Measurements from ENCODE around the gene ATXN1. TPM values are rescaled to one million over a fixed set of nuclear protein-coding genes. Genes with fewer than 3 reads are reported as not detected.

The ATXN1 gene
- total and polyA plus RNA-seq, 2 of the 13 experiments (the other 11 are each of a cell fraction or from before 2014, with no cell fraction given): 20.7 to 39.5 TPM

GRCh38 chr6:16807956-16808355, 46.7 kb upstream of the ATXN1 start (continued):
- TF ChIP-seq TFE3 (CRISPR knock-in tag; IDR thresholded peaks at IDR 0.05): no peak
- TF ChIP-seq ZBTB8A (CRISPR knock-in tag; IDR thresholded peaks at IDR 0.05; ENCODE audit: borderline replicate concordance, low read depth): no peak
- TF ChIP-seq AGO2 (optimal IDR thresholded peaks at IDR 0.05; ENCODE audit: low read depth, low read length): no peak
- TF ChIP-seq TFDP2 (CRISPR knock-in tag; IDR thresholded peaks at IDR 0.05): no peak
- peak; percentile 98 for TF ChIP-seq ZEB1 (IDR thresholded peaks at IDR 0.05; ENCODE audit: insufficient replicate concordance, low read depth)
- 0 out of 2 replicates have a peak, but pooled peaks have one; percentile 26 for TF ChIP-seq RARA (CRISPR knock-in tag; IDR thresholded peaks at IDR 0.05)
- TF ChIP-seq MXD4 (CRISPR knock-in tag; IDR thresholded peaks at IDR 0.05): no peak
- no peak for TF ChIP-seq ZBTB10 (CRISPR knock-in tag; IDR thresholded peaks at IDR 0.05; ENCODE audit: borderline replicate concordance)
- no peak for TF ChIP-seq ZNF326 (CRISPR knock-in tag; IDR thresholded peaks at IDR 0.05; ENCODE audit: borderline replicate concordance)
- TF ChIP-seq RERE (CRISPR knock-in tag; IDR thresholded peaks at IDR 0.05; ENCODE audit: low read depth): peak; percentile 42; the same call in 1 of the 2 replicates
- TF ChIP-seq ZGPAT (CRISPR knock-in tag; IDR thresholded peaks at IDR 0.05): 0 out of 2 replicates have a peak, but pooled peaks have one; percentile 36
- TF ChIP-seq ZNF331 (CRISPR knock-in tag; IDR thresholded peaks at IDR 0.05): peak; percentile 51; the same call in 1 of the 2 replicates
- TF ChIP-seq ZMAT3 (CRISPR knock-in tag; conservative IDR thresholded peaks at IDR 0.05): no peak
- no peak for TF ChIP-seq KDM3A (CRISPR knock-in tag; IDR thresholded peaks at IDR 0.05; ENCODE audit: low read depth)
- TF ChIP-seq CREB1 (IDR thresholded peaks at IDR 0.05): no peak
- TF ChIP-seq CREB1 (CRISPR knock-in tag; IDR thresholded peaks at IDR 0.05): peak; percentile 44; the same call in 1 of the 2 replicates
- TF ChIP-seq SOX5 (CRISPR knock-in tag; IDR thresholded peaks at IDR 0.05; ENCODE audit: borderline replicate concordance): peak; percentile 86
- no peak for TF ChIP-seq FOXA1 (IDR thresholded peaks at IDR 0.05)
- peak; percentile 76 for TF ChIP-seq FOXA1 (CRISPR knock-in tag; IDR thresholded peaks at IDR 0.05)
